Thoracic aorta (tissue), 2 donors: ENCODE data around the gene PRDM5. TPM values are rescaled to one million over a fixed set of nuclear protein-coding genes. Genes with fewer than 3 reads are reported as not detected.

Experiments used
- ATAC-seq: fragments of 150-250 bp; one replicate; pipeline ENCODE4 v1.8.0; 2017; ENCODE audit warnings: low read depth; ENCODE audit not compliant: insufficient number of reproducible peaks, low FRiP score
- DNase-seq: peaks from one replicate; pipeline ENCODE4 v3.0.0-alpha.2; 2020; ENCODE audit warnings: low spot score
- H3K27ac ChIP-seq, 2 donors: fragments of 200-600 bp; sonication (generic); 1 replicate in 1 of 2; 2 replicates in 1 of 2; pipeline ENCODE4 v1.5.1; 2016; ENCODE audit warnings: mild to moderate bottlenecking in 2 of 2, moderate library complexity in 2 of 2
- H3K27me3 ChIP-seq: fragments of 200-600 bp; sonication (generic); replicated peaks from 2 replicates; pipeline ENCODE4 v1.6.0; 2016; ENCODE audit warnings: mild to moderate bottlenecking; ENCODE audit not compliant: insufficient read depth
- H3K36me3 ChIP-seq: fragments of 200-600 bp; sonication (generic); one replicate; pipeline ENCODE4 v1.5.1; 2016
- H3K4me1 ChIP-seq, 2 donors: fragments of 200-600 bp; sonication (generic); 1 replicate in 1 of 2; 2 replicates in 1 of 2; pipeline versions ENCODE4 v1.5.1 to v1.6.0; 2016; ENCODE audit warnings: low read depth in 2 of 2, mild to moderate bottlenecking in 1 of 2; ENCODE audit not compliant: control insufficient read depth in 1 of 2
- H3K4me3 ChIP-seq: fragments of 200-600 bp; sonication (generic); 2 replicates; pipeline ENCODE4 v1.5.1; 2016; ENCODE audit warnings: mild to moderate bottlenecking
- H3K9me3 ChIP-seq: fragments of 200-600 bp; sonication (generic); 2 replicates; pipeline ENCODE4 v1.5.1; 2016
- CTCF ChIP-seq: fragments of 200-600 bp; sonication (generic); IDR thresholded peaks from one replicate; pipeline ENCODE4 v1.5.1; 2019; ENCODE audit warnings: antibody characterized with exemption
- total RNA-seq, 2 donors: library from RNA; depleted of rRNA; stranded (reverse); fragments of >200 nt; gene quantifications; one replicate each; pipeline versions ENCODE4 v1.1.0 to v1.2.3, GENCODE V29; 2016

The PRDM5 gene
- total RNA-seq, 2 donors from 2014 or later = 16.6 to 19.9 TPM

GRCh38 chr4:120809518-120809917, 113.0 kb downstream of the PRDM5 start:
- peak; percentile 17 for TF ChIP-seq CTCF
- Histone ChIP-seq H3K27me3 (no peaks in the 10 kb centered on the region), H3K9me3 (no peaks in the 10 kb centered on the region), H3K4me1 (no peaks in the 10 kb centered on the region), H3K27ac (no peak overlapping the region), H3K4me3 (no peak overlapping the region), H3K36me3 (peaks cover 6% of the 10 kb centered on the region)
- ATAC-seq (no peak), DNase-seq (no peak)

GRCh38 chr4:120808475-120809141, 113.9 kb downstream of the PRDM5 start:
- peaks cover 6% of the 10 kb centered on the region for H3K36me3 ChIP-seq
- no peaks in the 10 kb centered on the region for H3K27me3 ChIP-seq
- no peak overlapping the region for H3K27ac ChIP-seq
- no peak for TF ChIP-seq CTCF
- DNase-seq (no peak), ATAC-seq (no peak)
- H3K4me1 ChIP-seq = no peaks in the 10 kb centered on the region
- H3K9me3 ChIP-seq = no peaks in the 10 kb centered on the region
- no peak overlapping the region for H3K4me3 ChIP-seq

GRCh38 chr4:120801137-120801758, 121.3 kb downstream of the PRDM5 start:
- H3K27ac ChIP-seq = peak overlapping the region in 1 of 2 donors; percentile 15
- ATAC-seq (peak; percentile 60), DNase-seq (peak; percentile 5)
- peaks cover 0 to 10% of the 10 kb centered on the region in 2 donors for H3K4me1 ChIP-seq
- H3K27me3 ChIP-seq = no peaks in the 10 kb centered on the region
- H3K4me3 ChIP-seq = no peak overlapping the region
- no peak for TF ChIP-seq CTCF
- no peaks in the 10 kb centered on the region for H3K36me3 ChIP-seq
- no peaks in the 10 kb centered on the region for H3K9me3 ChIP-seq

- Histone ChIP-seq H3K4me3 (no peak overlapping the region), H3K36me3 (peaks cover 2% of the 10 kb centered on the region), H3K27me3 (no peaks in the 10 kb centered on the region), H3K27ac (no peak overlapping the region), H3K9me3 (no peaks in the 10 kb centered on the region), H3K4me1 (peaks cover 0 to 10% of the 10 kb centered on the region in 2 donors)
- TF ChIP-seq CTCF = no peak
- DNase-seq = no peak
- no peak for ATAC-seq
These were observed 124.0 kb downstream of the PRDM5 start for GRCh38 chr4:120798570-120798969.

GRCh38 chr4:120796271-120796670, 126.3 kb downstream of the PRDM5 start:
- DNase-seq (no peak), ATAC-seq (no peak)
- H3K9me3 ChIP-seq = no peaks in the 10 kb centered on the region
- no peaks in the 10 kb centered on the region for H3K27me3 ChIP-seq
- TF ChIP-seq CTCF = no peak
- peaks cover 0 to 6% of the 10 kb centered on the region in 2 donors for H3K4me1 ChIP-seq
- no peak overlapping the region for H3K27ac ChIP-seq
- peaks cover 2% of the 10 kb centered on the region for H3K36me3 ChIP-seq
- H3K4me3 ChIP-seq = no peak overlapping the region
